ENCODE results near the gene PLXNB2.
"Not testable (repeated sequence)": the region's sequence is repeated elsewhere in the genome, so short reads cannot be mapped to it uniquely, and the experiment has no call there.

GRCh38 chr22:50273781-50274180, 33.7 kb downstream of the PLXNB2 start:
- TF ChIP-seq POLR2A, CTCF (IDR thresholded peaks at IDR 0.05): not testable (repeated sequence)
